NCI-H748 treated with DMSO at 0.1 percent for 48 hours (cell line): Measurements from ENCODE around the gene PUS3.

Experiments
- DNase-seq: peaks from one replicate; lab custom pipeline; 2025; lab: John Stamatoyannopoulos, UW

Gene PUS3, protein sequence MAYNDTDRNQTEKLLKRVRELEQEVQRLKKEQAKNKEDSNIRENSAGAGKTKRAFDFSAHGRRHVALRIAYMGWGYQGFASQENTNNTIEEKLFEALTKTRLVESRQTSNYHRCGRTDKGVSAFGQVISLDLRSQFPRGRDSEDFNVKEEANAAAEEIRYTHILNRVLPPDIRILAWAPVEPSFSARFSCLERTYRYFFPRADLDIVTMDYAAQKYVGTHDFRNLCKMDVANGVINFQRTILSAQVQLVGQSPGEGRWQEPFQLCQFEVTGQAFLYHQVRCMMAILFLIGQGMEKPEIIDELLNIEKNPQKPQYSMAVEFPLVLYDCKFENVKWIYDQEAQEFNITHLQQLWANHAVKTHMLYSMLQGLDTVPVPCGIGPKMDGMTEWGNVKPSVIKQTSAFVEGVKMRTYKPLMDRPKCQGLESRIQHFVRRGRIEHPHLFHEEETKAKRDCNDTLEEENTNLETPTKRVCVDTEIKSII

GRCh38 chr11:125902927-125903710 is at the start of gene PUS3:
PUS3 (minus strand) TSS chr11:125903206; CDS start chr11:125896284, 6,922 bp downstream.
- peak; percentile 63 for DNase-seq

DNA sequence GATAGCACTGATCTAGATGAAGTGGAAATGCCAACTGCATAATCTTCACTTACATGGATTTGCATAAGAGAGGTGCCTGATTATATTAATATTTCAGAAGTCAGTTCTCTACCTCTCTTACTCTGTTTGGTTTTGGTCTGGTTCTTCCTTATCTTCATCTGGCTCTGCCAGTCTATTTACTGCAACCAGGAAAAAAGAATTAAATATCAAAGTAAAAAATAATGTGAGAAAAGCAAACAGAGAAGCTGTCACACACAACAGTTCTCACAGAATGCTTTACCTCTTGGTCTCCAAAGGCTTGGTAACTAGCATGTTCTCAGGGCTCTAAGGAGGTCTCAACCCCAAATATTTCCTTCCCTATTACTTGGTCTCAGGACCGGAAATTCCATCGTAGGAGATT is 49.6 kb upstream of the PUS3 start:
- no peak for DNase-seq

- DNase-seq: no peak
Observed at GRCh38 chr11:125951731-125952130, 48.7 kb upstream of the PUS3 start.

DNA sequence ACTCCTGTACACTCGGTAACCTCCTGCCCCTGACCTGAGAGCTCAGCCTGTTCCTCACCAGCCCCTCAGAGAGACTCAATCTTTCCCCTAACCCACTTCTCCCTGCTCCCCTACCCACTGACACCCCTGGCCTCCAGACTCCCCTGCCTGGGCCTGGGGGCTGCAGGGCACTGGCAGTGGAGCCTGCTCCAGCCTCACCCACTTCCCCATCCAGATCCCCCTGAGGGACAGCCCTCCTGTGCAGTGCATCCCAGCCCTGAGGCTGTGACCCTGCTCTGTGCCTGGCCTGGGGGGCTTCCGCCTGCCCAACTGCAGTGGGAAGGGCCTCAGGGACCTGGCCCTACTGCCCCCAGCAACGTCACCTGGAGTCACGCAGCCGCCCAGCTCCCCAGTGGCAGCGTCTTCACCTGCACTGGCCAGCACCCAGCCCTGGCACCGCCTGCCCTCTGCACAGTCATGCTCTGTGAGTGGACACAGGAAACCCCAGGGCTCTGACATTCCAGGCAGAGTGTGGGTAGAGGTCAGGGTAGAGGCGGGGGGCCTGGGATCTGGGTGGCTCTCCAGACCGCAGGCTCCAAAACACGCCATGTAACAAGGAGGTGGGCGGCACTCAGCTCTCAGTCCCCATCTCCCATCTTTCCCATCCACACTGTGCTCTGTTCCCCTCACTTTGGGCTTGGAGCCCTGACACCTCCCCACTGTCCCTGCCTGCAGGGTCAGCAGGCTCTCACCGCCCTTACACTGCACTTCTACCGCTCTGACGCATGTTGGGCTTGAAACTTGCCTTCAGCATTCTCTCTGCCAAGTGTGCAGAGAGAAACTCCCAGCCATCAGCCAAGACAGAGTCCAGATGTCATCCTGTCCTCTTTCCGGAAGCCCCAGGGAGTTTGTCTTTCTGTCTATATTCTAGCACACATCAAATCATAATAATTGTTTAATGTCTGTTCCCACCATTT is 48.0 kb upstream of the PUS3 start:
- DNase-seq: no peak

DNA sequence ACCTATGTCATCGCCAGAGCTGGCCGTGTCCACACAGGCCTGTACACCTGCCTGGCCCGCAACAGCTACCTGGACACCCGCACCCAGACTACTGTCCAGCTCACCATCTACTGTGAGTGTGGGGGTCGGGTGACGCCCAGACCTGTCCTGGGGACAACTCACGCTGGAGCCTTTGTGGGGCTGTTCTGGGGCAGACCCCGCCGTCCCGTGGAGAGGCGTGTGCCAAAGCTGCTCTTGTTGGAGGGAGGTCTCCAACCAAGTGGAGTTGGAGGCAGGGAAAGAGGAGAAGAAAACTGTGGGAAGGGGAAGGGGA is 47.1 kb upstream of the PUS3 start:
- no peak for DNase-seq

- no peak for DNase-seq
Observed at GRCh38 chr11:125949271-125950177, 46.5 kb upstream of the PUS3 start.

DNA sequence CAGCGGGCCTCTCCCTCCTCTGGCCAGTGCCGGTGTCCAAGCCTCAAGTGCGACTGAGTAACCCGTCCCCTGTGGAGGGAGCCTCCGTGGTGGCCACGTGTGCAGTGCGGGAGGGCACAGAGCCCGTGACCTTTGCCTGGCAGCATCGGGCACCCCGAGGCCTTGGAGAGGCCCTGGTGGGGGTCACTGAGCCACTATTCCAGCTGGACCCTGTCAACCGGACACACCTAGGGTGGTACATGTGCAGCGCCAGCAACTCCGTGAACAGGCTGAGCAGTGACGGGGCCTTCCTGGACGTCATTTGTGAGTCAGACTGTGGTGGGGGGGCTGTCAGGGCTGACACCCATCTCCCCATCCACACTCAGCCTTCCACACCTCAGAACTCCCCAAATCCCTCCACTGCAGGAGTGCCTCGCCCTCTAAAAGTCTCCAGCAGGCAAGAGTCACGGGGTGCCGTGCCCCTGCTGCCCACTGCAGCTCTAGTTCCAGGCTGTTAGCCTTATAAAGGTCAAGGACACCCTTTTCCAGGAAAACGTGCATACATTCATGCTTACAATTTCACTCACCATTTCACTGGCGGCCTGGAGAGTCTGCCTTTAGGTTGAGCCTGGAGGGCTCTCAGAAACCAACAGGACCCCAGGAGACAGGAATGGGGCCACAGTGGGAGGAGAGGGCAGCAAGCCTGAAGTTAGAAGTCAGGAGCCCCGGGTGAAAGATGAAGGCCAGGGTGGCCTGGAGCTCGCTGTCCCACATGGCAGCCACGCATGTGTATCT is 45.5 kb upstream of the PUS3 start:
- no peak for DNase-seq

DNA sequence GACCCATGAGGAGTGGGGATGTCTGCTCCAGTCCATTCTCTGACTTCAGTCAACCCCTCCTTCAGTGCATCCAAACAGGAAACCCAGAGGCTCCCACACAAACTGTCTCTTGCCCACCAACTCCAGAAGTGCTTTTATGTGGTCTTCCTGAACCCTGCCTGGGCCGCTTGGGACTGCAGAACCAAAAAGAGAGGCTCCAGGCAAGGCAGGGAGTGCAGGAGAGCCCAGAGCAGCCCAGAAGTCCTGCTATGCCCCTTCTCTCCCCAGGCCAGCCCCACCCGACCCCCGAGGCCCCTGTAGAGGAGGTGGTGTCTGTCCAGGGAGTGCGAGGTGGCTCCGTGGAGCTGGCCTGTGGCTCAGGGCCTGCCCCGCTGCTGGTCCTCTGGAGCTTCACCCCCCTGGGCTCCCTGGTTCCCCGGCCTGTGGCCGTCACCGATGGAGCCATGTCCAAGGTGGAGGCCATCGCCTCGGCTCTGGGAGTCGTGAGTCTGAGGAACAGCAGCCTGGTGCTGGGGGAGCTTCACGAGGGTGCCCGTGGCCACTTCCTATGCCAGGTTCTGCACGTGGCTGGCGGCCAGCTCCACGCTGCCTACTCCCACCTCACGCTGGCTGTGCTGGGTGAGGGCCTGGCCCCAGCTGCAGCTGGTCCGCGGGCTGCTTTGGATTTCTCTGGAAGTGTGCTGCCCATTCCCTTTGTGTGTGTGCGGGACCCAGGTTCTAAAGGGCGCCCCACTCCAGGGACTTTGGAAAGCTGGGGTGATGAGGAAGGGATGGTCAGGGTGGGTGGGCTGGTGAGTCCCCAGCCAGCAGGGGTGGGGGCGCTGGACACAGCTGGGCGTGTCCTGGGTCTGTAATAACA is 44.6 kb upstream of the PUS3 start:
- no peak for DNase-seq

DNA sequence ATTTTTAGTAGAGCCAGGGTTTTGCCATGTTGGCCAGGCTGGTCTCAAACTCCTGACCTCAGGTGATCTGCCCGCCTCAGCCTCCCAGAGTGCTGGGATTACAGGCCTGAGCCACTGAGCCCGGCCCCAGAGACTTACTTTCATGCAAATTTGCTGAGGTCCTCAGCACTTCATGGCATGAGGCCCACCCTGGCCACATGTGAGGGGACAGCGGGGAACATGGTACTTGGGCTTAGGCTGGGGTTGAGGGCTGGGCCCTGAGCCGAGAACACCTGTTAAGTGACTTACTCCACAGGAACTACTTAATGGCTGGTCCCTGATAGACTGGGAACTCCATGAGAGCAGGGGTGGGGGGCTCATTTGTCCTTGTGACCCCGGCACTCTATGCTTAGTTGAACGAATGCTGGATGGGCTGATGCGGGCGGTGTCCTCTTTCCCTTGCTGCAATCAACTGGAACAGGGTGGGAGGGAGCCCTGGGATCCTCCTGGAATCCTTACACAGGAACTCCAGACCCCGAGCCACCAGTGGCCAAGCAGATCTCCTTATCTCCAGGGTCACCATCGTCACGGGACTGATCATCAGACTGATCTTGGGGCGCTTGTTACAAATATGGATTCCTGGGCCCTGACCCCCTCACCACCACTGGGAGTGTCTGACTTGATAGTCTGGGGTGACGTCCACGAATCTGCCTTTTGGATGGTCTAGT is 43.9 kb upstream of the PUS3 start:
- no peak for DNase-seq

DNA sequence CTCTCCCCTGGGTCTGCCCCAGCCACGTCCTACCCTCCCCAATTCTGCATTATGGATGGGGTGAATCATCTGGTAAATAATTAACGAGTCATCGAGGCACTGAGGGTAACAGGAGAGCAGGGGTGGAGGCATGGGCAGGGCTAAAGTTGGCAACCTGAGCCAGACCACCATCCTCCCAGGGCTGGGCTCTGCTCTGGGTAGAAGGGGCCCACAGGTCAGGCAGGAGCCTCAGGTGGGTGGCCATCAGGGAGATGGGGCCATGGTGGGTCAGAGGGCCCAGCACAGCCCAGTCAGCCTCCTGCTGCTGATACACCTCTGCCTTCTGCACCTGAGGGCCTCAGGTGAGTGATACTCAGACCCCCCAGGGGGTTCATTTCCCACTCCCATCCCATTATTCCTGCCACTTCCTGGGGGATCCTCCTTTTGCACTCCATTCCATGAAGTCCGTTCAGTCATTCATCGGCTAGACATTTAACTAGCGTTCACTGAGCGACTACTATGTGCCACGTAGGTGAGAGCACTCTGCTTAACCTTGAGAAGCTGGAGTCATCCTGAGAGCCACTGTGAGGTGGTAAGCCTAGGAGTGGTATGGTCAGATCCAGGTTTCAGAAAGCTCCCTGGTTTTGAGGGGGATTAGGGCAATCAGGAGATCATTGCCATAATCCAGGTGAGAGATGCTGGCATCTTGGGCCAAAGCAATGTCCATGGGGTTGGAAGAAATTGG is 43.0 kb upstream of the PUS3 start, which contains the start of gene VSIG10L2:
VSIG10L2 (plus strand) TSS at position 248 of the 724 bp plus-strand sequence; CDS start at position 260, 12 bp downstream.
- no peak for DNase-seq

- DNase-seq: no peak
Observed at GRCh38 chr11:125945011-125945796, 42.2 kb upstream of the PUS3 start.

DNA sequence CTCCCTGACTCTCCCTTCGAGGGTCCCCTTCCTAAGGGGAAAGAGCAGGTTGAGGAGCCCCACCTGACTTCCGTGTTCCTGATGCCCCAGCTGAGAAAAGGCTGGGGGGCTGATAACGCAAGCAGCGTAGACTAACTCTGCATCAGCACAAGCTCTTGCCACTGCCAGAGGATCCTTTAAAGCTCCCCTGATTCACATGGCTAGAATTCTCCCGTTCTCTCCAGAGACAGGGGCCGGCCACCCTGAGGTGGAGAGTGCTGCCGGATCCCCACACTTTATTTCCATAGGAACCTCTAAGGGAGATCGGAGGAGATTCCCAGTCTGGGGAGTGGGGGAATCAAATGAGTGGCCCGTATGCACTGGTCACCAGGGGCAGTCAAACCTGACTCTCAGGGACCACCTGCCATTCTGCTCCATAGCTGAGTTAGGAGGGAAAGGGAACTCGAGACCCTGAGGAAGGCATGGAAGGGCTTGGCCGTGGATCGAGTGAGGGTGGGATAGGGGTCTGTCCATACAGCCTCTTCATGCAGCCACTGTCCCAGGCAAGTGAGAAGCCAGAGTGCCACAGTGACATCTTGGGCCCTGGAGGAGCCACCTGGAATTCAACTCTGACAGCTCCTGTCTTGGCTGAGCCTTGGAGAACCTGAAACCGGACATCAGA is 41.5 kb upstream of the PUS3 start:
- no peak for DNase-seq

- DNase-seq: no peak
Observed at GRCh38 chr11:125943661-125944349, 40.8 kb upstream of the PUS3 start.

GRCh38 chr11:125942771-125943428 is 39.9 kb upstream of the PUS3 start:
- DNase-seq: no peak
